LNCAP (cell line): ENCODE results near the gene ZNF343.

Source experiments
- CTCF ChIP-seq: fragments of 450-650 bp; IDR thresholded peaks from 2 replicates; pipeline ENCODE4 v1.5.1; 2017; ENCODE audit warnings: mild to moderate bottlenecking

The ZNF343 gene

DNA sequence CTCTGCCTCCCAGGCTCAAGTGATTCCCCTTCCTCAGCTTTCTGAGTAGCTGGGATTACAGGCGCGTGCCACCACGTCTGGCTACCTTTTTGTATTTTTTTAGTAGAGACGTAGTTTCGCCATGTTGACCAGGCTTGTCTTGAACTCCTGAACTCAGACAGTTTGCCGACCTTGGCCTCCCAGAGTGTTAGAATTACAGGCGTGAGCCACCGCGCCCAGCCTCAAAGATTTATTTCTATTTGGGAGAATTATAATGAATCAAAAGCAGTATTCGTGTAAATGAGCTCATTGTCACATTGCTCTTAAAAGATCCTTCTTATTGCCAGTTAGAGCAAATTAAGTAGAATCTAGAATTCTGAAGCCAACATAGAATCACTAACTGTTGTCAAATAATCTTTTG lies 9.4 kb upstream of the ZNF343 start:
- no peak for TF ChIP-seq CTCF

GRCh38 chr20:2516399-2516798 lies 7.7 kb upstream of the ZNF343 start:
- TF ChIP-seq CTCF, result no peak

GRCh38 chr20:2515203-2515602 lies 6.5 kb upstream of the ZNF343 start:
- no peak for TF ChIP-seq CTCF

DNA sequence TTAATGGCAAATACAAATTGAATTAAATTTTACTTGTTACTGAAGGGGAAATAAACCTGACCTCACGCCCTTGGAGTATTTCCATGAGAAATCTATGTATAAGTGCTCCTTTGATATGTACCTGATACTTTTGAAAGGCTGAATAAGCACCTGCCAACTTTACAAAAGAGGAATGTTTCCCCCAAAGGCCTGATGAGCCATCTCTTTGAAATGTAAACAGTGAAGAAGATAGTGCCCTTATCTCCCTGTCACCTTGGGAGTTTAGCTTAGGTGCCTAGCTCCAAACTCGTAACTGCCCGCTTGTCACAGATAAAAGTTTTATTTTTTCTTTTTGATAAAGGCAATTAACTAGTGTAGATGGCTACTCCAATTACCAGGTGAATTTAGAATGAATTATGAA lies 1.1 kb upstream of the ZNF343 start:
- no peak for TF ChIP-seq CTCF

GRCh38 chr20:2509468-2509781 lies 710 bp upstream of the ZNF343 start:
- no peak for TF ChIP-seq CTCF

- no peak for TF ChIP-seq CTCF
Measured at GRCh38 chr20:2507875-2508630, 662 bp downstream of the ZNF343 start.

GRCh38 chr20:2507464-2507863 lies 1.3 kb downstream of the ZNF343 start:
- no peak for TF ChIP-seq CTCF

DNA sequence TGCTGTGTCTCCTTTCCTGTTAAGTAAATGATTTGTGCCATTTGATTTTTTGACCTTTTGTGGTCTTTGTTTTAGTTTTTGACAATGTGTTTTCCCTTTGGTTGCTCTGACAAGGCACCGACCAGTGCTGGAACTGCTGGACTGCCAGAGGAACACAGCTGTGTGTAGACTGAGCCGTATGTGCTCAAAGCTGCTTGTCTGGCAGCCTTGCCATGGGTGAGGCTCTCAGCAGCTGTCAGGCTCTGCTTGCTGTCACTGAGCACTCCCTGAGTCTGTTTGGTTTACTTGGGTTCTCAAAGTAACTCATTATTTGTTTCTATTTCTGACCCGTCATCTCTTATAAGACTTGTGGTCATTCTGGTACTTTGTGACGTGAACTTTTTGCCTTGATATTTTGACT lies 23.1 kb downstream of the ZNF343 start:
- no peak for TF ChIP-seq CTCF
